Fibroblast of peridontal ligament (primary cell): Measurements from ENCODE around the gene ANXA2R.
A peak's percentile ranks its signal among the peaks of the same experiment; 100 is the strongest.
"Not testable (repeated sequence)": the region's sequence is repeated elsewhere in the genome, so short reads cannot be mapped to it uniquely, and the experiment has no call there.

Source experiments
- DNase-seq: peaks from one replicate; pipeline ENCODE4 v3.0.0-alpha.2; 2010; ENCODE audit errors: extremely low read depth

The ANXA2R gene

GRCh38 chr5:43033841-43034590, 6.1 kb downstream of the ANXA2R start:
- no peak for DNase-seq

DNA sequence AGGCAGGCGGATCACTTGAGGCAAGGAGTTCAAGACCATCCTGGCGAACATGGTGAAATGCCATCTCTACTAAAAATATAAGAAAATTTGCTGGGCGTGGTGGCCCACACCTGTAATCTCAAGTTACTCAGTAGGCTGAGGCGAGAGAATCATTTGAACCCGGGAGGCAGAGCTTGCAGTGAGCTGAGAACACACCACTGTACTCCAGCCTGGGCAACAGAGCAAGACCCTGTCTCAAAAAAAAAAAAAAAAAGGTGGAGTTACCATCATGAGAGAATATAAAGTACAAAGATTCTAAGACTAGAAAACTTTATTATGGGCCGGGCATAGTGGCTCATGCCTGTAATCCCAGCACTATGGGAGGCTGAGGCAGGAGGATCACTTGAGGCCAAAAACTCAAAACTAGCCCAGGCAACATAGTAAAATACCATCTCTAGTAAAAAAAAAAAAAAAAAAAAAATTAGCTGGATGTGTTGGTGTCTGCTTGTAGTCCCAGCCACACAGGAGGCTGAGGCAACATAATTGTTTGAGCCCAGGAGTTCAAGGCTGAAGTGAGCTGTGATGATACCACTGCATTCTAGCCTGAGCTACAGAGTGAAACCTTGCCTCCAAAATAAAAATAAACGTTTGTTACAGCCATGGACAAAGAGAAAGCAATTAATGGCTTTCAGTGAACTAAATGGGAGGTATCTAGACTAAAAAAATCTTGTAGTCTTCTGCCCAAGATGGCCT, 12.9 kb downstream of the ANXA2R start:
- DNase-seq = no peak

DNA sequence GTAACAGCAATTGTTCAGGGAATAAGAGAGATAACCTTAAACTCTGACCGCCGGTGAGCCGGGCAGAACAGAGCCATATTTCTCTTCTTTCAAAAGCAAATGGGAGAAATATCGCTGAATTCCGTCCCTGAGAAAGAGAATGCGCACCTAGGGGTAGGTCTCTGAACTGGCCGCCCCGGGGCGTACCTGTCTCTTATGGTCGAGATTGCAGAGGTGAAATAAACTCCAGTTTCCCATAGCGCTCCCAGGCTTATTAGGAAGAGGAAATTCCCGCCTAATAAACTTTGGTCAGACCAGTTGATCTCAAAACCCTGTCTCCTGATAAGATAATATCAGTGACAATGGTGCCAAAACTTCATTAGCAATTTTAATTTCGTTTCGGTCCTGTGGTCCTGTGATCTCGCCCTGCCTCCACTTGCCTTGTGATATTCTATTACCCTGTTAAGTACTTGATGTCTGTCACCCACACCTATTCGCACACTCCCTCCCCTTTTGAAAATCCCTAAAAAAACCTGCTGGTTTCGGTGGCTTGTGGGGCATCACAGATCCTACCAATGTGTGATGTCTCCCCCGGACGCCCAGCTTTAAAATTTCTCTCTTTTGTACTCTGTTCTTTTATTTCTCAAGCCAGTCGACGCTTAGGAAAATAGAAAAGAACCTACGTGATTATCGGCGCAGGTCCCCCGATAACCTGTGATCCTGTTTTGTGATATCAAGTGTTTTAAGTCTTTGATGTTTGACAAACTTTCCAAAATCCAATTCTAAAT, 14.8 kb downstream of the ANXA2R start:
- not testable (repeated sequence) for DNase-seq

DNA sequence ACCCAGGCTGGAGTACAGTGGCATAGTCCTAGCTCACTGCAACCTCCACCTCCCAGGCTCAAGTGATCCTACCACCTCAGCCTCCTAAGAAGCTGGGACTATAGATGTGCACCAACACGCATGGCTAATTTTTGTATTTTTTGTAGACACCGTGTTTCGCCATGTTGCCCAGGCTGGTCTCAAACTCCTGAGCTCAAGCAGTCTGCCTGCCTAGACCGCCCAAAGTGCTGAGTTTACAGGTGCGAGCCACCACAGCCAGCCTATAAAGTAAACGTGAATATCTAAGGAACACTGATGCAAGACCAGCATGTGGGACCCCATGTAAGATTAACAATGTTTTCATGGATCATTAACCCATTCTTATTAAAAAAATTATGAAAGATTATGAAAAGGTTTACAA, 15.9 kb downstream of the ANXA2R start:
- DNase-seq = no peak

- no peak for DNase-seq
Measured at GRCh38 chr5:43021151-43021550, 19.0 kb downstream of the ANXA2R start.

DNA sequence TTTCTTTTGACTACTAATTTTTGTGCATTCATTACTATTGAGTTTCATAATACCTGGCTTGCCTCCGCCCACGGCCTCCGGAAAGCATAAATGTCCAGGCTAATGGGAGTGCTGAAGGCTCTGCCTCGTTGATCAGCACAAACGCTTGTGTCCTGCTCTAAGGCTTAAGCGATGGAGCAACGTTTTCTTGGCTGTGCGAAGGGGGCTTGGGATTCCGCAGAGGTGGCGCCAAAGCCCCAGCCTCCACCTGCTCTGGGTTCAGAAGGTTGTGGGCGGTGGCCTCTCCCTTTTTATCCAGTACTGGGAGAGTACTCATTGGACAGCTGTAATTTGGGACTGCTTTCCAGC, 19.7 kb downstream of the ANXA2R start:
- no peak for DNase-seq

- peak; percentile 66 for DNase-seq
Measured at GRCh38 chr5:43019614-43020398, 20.3 kb downstream of the ANXA2R start.

DNA sequence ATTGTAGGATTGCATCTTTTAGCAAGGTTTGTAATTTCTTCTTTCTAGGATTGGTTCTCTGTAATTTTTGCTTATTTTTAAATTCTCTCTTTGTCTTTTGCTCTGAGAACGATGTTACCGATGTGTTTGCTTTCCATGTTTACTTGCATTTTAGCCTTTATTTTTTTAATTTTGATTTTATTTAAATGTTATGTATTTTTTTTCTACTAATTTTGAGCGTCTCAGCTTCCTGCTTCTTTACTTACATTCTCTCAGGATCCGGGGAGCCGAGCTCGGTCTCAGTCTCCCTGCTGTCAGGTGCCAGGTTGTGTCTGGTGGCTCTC, 20.9 kb downstream of the ANXA2R start:
- no peak for DNase-seq

- no peak for DNase-seq
Measured at GRCh38 chr5:43017428-43017815, 22.7 kb downstream of the ANXA2R start.

DNA sequence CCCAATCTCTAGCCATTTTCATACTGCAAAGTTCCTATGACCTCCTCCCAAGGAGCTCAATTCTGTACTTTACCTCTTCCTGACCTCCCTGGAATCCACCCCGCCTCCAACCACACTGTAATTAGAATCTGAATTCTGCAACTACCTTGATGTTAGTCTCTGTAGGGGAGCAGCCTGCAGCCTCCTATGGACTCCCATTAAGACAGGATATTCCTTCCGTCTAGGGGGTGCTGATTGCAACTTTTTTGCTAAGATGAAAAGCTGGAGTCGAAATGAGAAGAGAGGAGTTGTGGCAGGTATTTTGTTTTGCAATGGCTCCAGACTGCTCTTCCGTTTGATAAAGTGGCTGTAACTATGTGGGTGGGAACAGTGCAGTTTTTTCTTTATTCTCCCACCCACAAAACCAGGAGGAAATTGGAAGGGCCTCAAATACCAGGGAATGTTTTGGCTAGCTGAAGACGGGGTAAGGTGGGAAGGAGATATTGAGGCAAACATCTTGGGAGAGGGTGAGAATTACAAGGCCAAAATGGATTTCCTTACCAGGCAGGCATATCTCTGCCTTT, 23.8 kb downstream of the ANXA2R start:
- DNase-seq = no peak

DNA sequence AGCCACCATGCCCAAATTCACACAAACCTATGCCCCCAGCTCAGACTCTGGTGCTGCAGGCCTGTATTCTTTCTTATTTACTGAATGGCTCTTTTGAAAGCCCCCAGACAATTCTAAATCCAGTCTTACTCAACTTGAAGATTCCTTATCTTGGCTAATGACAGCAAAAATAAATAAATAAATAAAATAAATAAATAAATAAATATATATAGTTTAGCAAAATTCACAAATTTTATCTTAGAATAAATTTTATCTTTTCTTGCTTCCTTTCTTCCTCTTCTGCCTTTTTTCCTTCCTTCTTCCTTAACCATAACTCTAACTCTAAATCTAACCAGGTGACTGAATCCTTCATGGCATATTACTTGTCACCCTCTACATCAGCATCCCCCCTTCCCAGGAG, 25.6 kb downstream of the ANXA2R start:
- DNase-seq = no peak

DNA sequence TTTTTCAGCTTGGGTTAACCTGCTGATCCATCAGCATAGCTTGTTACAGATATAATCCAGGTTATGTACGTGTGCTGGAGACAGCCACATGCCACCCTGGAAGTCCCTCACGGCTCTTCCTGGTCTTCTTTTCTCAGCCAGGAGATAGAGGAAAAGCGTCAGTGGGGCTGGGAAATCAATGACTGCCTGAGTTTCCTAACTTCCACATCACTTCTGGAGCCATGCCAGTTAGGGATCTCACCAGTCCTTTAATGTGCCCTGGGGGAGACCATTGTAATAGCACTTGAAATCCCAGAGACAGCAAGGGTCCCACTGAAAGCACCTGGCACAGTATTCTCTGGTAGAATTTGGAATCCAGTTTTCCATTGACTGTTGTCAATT, 29.2 kb downstream of the ANXA2R start:
- no peak for DNase-seq

DNA sequence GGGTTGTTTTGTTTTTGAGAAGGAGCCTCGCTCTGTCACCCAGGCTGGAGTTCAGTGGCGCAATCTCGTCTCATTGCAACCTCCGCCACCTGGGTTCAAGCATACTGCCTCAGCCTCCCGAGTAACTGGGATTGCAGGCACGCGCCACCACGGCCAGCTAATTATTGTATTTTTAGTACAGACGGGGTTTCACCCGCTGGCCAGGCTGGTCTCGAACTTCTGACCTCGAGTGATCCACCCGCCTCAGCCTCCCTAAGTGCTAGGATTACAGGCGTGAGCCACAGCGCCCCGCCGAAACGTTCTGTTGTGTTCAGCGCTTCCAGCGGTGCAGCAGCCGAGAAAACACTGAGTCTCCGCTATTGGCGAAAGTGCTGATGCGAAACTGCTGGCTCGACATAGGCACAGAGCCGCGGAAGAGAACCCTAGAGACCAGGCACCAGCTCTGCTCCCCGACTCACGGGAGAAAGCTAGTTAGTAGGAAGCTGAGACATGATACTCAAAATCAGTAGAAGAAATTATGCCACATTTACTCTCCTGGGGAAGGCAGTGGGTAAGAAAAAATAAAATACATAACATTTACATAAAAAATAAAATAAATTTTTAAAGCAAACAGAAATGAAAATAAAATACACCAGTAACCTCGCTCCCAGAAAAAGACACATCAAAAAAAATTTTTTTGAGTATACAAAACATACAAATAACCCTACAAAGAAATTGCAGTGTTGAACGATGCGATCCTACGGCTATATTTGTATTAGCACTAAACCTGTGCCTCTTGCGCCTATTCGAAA, 31.6 kb downstream of the ANXA2R start:
- DNase-seq = peak; percentile 71

DNA sequence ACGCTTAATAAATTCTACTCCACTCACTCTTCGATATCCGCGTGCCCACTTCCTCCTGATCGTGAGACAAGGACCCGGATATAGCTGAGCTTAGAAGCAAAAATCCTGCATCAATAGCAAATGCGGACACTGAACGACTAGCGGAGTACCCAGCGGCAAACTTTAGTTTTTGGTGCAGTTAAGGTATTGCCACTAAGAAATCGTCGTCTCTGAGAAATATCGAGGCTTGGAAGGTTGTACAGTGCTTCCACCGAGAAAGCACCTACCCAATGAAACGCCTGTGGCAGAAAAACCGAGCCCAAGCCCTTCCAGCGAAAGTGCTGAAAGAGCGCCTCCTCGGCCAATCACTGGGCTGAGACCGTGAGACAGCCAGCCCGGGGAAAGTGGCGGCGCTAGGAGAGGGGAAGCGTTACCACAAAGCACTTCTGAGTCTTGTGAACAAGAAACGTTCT, 32.2 kb downstream of the ANXA2R start:
- DNase-seq = no peak

DNA sequence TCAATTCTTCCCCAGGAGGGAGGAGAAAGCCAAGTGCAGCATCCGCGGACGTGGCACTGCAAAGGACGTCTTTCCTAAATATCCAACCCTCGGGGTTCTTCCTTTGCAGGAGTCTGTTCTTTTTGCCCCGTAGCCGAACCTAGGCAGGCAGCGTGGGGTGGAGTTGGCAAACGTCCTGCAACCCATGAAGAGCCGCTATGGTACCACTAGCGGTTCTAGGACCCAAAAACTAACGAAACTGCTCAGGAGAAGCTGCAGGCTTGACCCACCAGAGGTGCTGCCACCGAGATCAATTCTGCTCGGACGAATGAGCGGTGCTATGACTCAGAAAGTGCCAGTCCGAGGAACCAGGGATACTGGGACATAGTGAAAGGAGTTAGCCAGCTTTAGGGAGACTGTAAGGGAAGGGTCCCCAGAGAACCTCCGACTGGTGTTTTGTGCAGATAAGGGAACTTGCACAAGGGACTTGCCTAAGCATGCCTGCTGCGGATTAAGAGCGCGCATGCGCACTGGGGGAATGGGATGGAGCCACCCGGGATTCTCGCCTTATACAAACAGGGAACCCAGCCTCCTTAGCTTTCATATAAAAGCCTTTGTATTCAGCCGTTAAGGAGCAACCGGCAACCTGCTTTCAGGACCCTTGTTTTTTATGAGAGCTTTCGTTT, 32.7 kb downstream of the ANXA2R start:
- peak; percentile 95 for DNase-seq

GRCh38 chr5:43006424-43007202, 33.5 kb downstream of the ANXA2R start:
- DNase-seq = no peak

GRCh38 chr5:43005031-43005430, 35.1 kb downstream of the ANXA2R start:
- no peak for DNase-seq

- no peak for DNase-seq
Measured at GRCh38 chr5:43001748-43002147, 38.4 kb downstream of the ANXA2R start.

GRCh38 chr5:43000914-43001313, 39.2 kb downstream of the ANXA2R start:
- no peak for DNase-seq
